SH-SY5Y (cell line): ENCODE data around the gene MDM4.

Experiments used
- GATA2 ChIP-seq: IDR thresholded peaks from 2 replicates; pipeline ENCODE4 v1.6.1; 2011; ENCODE audit warnings: mild to moderate bottlenecking, low read depth, low read length
- GATA3 ChIP-seq: IDR thresholded peaks from 2 replicates; pipeline ENCODE4 v1.6.1; 2011; ENCODE audit warnings: low read depth, mild to moderate bottlenecking, low read length, moderate library complexity

- no peak for TF ChIP-seq GATA2
- TF ChIP-seq GATA3 = no peak
These were observed 14.0 kb upstream of the MDM4 start for GRCh38 chr1:204502241-204502640.
